ENCODE data around the gene DDX54.

Gene DDX54

DNA sequence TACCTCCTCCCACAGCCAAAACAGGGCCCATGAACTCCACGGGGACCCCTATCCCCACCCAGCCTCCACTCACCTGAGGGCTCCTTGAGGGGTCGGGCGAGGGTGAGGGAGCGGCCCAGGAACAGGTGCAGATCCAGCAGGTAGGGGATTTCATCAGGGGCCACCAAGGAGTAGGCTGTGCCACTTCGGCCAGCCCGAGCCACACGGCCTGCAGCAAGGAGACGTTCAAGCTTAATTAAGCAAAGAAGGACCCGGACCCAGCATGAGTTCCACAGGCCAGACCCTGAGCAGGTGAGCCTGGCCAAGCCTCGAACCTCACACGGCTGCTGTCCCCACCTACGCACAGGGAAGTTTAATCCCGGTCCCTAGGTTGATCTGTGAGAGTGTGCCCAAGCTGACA, 15.6 kb downstream of the DDX54 start:
- FAIRE-seq, result no peak
- no peak for DNase-seq (ENCODE audit: insufficient read length, low spot score)

DNA sequence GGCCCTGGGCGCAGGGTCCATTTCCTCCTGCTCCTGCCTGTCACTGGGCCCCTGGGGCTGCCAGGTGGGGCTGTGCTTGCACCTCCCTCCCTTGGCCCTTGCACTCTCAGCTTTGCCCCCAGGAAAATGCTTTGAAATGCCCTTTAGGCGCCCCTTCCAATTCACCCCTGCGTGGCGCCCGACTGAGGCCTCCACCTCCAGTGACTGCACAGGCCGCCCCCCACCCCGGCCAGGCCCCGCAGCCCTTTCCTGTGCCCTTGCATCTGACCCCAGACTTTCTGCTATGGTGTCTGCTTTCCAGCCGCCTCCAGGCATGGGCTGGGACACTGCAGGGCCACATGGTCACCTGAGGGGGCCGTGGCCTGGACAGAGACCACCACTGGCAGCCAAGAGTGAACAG, 17.4 kb downstream of the DDX54 start:
- DNase-seq (ENCODE audit: insufficient read length, low spot score) (no peak), FAIRE-seq (no peak)
- TF ChIP-seq SPI1 (IDR thresholded peaks at IDR 0.05; ENCODE audit: low read depth, low read length) (no peak), POU2F2 (IDR thresholded peaks at IDR 0.05; ENCODE audit: low read depth, low read length) (no peak), POLR2A (IDR thresholded peaks at IDR 0.05; ENCODE audit: low read depth, low read length) (no peak), POLR2AphosphoS5 (IDR thresholded peaks at IDR 0.05; ENCODE audit: low read depth, low read length) (no peak)

More for the DNA sequence above, 15.6 kb downstream of the DDX54 start:
- TF ChIP-seq POLR2A (IDR thresholded peaks at IDR 0.05; ENCODE audit: low read depth, low read length) (no peak), TAF1 (IDR thresholded peaks at IDR 0.05; ENCODE audit: low read depth, low read length) (no peak), POLR2AphosphoS5 (IDR thresholded peaks at IDR 0.05; ENCODE audit: low read depth, low read length) (no peak), PAX5 (IDR thresholded peaks at IDR 0.05; ENCODE audit: insufficient read depth, low read length, severe bottlenecking) (no peak), POU2F2 (IDR thresholded peaks at IDR 0.05; ENCODE audit: low read depth, low read length) (no peak), SPI1 (IDR thresholded peaks at IDR 0.05; ENCODE audit: low read depth, low read length) (no peak)

DNA sequence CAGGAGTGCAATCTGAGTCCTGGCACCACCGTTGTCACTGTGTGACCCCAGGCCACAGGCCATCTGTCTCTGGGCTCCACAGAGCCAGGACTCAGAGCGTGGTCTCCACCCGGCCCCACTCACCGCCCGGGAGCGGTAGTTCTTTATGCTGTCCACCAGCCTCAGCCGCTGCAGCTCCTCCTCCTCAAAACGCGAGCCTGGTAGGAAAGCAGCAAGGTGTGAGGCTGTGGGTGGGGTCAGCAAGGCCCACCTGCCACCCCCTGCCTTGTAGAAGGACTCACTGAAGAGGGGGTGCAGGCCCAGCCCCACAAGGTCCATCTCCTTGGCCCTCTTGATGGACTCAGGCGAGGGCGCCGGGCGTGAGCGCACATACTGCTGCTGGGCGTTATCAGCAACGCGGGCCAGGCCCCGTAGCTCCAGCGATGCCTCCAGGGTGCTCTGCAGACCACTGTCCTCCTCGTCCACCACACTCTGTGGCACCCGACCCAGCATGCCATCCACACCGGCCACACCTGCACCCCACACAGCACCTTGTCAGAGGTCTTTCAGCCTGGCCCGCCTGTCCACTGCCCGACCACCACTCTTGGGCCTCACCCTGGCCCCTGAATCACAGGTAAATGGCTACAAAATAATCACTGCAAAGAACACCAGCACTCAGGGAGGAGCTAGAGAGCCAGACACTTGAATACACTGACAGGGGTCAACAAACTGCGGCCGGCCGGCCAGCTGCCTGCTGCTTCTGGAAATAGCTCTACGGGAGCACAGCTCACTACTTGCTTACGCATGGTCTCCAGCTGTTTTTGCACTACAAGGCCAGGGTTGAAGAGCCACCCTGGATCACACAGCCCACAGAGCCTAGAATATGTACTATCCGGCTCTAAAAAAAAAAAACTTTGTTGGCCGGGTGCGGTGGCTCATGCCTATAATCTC, 19.5 kb downstream of the DDX54 start:
- TF ChIP-seq SPI1 (IDR thresholded peaks at IDR 0.05; ENCODE audit: low read depth, low read length) (no peak), POLR2AphosphoS5 (IDR thresholded peaks at IDR 0.05; ENCODE audit: low read depth, low read length) (no peak), TAF1 (IDR thresholded peaks at IDR 0.05; ENCODE audit: low read depth, low read length) (no peak), PAX5 (IDR thresholded peaks at IDR 0.05; ENCODE audit: insufficient read depth, low read length, severe bottlenecking) (no peak), POU2F2 (IDR thresholded peaks at IDR 0.05; ENCODE audit: low read depth, low read length) (no peak), POLR2A (IDR thresholded peaks at IDR 0.05; ENCODE audit: low read depth, low read length) (no peak)
- FAIRE-seq, result no peak
- DNase-seq (ENCODE audit: insufficient read length, low spot score), result no peak

DNA sequence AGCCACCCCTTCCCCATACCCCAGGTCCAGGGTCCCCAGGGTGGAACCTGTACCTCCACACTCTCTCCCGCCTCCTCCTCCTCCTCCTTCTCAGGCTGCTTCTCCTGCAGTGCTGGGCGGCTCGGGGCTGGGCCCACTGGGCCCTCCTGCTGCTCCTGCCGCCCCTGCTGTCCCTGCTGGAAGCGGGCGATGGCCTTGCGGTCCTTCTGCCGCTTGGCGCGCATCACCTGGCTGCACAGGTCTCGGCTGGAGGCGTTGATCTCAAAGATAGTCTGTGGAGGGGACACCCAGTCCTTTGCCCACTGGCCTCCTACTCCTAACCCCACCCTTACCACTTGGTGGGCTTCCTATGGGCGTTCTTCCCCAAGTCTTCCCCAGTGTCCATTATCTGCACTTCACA, 21.3 kb downstream of the DDX54 start:
- FAIRE-seq, result no peak
- no peak for TF ChIP-seq TAF1 (IDR thresholded peaks at IDR 0.05; ENCODE audit: low read depth, low read length)
- no peak for TF ChIP-seq SPI1 (IDR thresholded peaks at IDR 0.05; ENCODE audit: low read depth, low read length)
- no peak for TF ChIP-seq PAX5 (IDR thresholded peaks at IDR 0.05; ENCODE audit: insufficient read depth, low read length, severe bottlenecking)
- no peak for TF ChIP-seq POLR2A (IDR thresholded peaks at IDR 0.05; ENCODE audit: low read depth, low read length)
- TF ChIP-seq POU2F2 (IDR thresholded peaks at IDR 0.05; ENCODE audit: low read depth, low read length), result no peak
- TF ChIP-seq POLR2AphosphoS5 (IDR thresholded peaks at IDR 0.05; ENCODE audit: low read depth, low read length), result no peak
- DNase-seq (ENCODE audit: insufficient read length, low spot score), result no peak

DNA sequence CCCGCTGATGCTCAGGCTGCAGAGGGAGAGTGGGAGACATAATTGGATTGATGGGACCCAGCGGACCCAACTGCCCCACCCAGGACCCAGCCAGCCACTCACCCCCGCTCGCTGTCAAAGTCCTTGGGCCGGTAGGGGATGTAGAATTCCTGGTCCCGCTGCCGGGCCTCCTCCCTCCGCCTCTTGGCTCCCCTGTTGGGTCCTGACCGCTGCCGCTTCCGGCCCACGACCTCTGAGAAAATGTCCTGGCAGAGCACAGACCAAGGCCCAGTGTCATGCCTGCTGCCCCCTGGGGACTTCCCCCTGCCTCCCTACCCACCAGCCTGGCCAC, 22.3 kb downstream of the DDX54 start:
- no peak for FAIRE-seq
- no peak for DNase-seq (ENCODE audit: insufficient read length, low spot score)
- TF ChIP-seq PAX5 (IDR thresholded peaks at IDR 0.05; ENCODE audit: insufficient read depth, low read length, severe bottlenecking) (no peak), POU2F2 (IDR thresholded peaks at IDR 0.05; ENCODE audit: low read depth, low read length) (no peak), TAF1 (IDR thresholded peaks at IDR 0.05; ENCODE audit: low read depth, low read length) (no peak), SPI1 (IDR thresholded peaks at IDR 0.05; ENCODE audit: low read depth, low read length) (no peak), POLR2A (IDR thresholded peaks at IDR 0.05; ENCODE audit: low read depth, low read length) (no peak), POLR2AphosphoS5 (IDR thresholded peaks at IDR 0.05; ENCODE audit: low read depth, low read length) (no peak)

DNA sequence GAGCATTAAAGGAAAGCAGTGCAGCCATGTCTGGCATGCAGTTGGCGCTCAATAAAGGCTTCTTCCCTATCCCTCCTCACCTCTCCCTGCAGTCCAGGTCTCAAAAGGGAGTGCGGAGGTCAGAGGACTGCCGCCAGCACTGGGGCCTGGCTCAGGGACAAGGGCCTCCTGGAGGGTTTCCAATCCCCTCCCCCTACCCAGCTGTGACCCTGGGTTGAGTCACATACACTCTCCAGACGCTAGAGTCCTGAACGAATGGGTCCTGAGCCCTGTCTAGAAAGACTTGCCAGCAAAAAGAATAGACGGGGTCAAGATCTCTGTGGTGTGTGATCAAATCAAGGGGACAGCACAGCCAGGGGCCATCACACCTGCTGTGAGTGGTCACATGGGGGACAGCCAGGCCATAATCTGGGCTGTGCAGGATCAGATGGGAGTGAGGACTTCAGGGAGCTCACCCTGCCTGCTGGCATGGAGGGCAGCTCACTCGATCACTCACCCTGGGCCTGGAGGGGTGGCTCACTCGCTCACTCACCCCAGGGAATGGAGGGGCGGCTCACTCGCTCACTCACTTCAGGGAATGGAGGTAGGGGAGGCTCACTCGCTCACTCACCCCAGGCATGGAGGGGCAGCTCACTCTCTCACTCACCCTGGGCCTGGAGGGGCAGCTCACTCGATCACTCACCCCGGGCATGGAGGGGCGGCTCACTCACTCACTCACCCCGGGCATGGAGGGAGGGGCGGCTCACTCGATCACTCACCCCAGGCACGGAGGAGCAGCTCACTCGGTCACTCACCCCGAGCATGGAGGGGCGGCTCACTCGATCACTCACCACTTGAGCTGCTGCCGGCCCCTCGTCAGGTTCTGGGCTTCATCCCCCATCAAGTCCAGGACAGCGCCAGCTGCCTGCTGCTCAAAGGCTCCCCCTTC, 22.9 kb downstream of the DDX54 start:
- TF ChIP-seq POLR2A (IDR thresholded peaks at IDR 0.05; ENCODE audit: low read depth, low read length), result no peak
- no peak for TF ChIP-seq POLR2AphosphoS5 (IDR thresholded peaks at IDR 0.05; ENCODE audit: low read depth, low read length)
- no peak for TF ChIP-seq POU2F2 (IDR thresholded peaks at IDR 0.05; ENCODE audit: low read depth, low read length)
- TF ChIP-seq PAX5 (IDR thresholded peaks at IDR 0.05; ENCODE audit: insufficient read depth, low read length, severe bottlenecking), result no peak
- TF ChIP-seq SPI1 (IDR thresholded peaks at IDR 0.05; ENCODE audit: low read depth, low read length), result no peak
- no peak for TF ChIP-seq TAF1 (IDR thresholded peaks at IDR 0.05; ENCODE audit: low read depth, low read length)
- FAIRE-seq (no peak), DNase-seq (ENCODE audit: insufficient read length, low spot score) (no peak)

DNA sequence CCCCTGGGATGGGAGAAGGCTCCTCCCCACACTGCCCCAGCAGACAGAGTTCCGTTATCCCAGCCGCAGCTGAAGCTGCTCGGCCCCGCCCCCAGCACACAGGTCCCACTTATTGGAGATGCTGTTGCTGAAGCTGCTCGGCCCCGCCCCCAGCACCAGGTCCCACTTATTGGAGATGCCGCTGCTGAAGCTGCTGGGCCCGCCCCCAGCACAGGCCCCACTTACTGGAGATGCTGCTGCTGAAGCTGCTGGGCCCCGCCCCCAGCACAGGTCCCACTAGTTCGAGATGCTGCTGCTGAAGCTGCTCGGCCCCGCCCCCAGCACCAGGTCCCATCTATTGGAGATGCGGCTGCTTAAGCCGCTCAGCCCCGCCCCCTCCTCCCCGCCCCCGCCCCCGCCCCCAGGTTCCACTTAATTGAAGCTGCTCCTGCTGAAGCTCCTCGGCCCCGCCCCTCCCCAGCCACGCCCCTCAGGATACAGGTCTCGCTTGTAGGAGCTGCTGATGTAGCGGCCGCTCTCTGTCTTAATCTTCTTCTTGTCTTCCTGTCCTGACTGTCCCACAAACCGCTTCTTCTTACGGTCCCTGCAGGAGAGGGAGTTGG, 23.8 kb downstream of the DDX54 start:
- FAIRE-seq (peak; percentile 64), DNase-seq (ENCODE audit: insufficient read length, low spot score) (peak; percentile 80)
- TF ChIP-seq POLR2A (IDR thresholded peaks at IDR 0.05; ENCODE audit: low read depth, low read length) (peak; percentile 15; the same call in 1 of the 2 replicates), POU2F2 (IDR thresholded peaks at IDR 0.05; ENCODE audit: low read depth, low read length) (no peak), POLR2AphosphoS5 (IDR thresholded peaks at IDR 0.05; ENCODE audit: low read depth, low read length) (peak; percentile 25; the same call in 1 of the 2 replicates), TAF1 (IDR thresholded peaks at IDR 0.05; ENCODE audit: low read depth, low read length) (no peak)

DNA sequence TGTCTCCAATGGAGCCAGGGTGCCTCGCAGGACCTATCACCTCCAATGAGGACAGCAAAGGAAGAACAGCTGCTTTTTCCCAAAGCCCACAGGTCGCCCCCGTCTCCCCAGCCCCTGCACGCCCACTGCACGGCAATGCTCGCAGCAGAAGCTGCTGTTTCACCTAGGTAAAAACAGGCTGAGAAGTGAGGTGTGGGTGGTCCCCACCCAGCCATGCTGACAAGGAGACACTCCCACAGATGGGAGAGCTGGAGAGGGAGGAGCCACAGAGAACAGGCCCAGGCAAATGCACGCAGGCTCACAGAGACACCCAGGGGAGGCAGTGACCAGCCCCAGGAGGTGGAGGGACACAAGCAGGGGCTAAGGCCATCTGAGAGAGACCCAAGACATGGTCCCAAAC, 25.3 kb downstream of the DDX54 start:
- no peak for TF ChIP-seq PAX5 (IDR thresholded peaks at IDR 0.05; ENCODE audit: insufficient read depth, low read length, severe bottlenecking)
- no peak for TF ChIP-seq POU2F2 (IDR thresholded peaks at IDR 0.05; ENCODE audit: low read depth, low read length)
- no peak for TF ChIP-seq SPI1 (IDR thresholded peaks at IDR 0.05; ENCODE audit: low read depth, low read length)
- TF ChIP-seq TAF1 (IDR thresholded peaks at IDR 0.05; ENCODE audit: low read depth, low read length), result no peak
- no peak for TF ChIP-seq POLR2AphosphoS5 (IDR thresholded peaks at IDR 0.05; ENCODE audit: low read depth, low read length)
- no peak for TF ChIP-seq POLR2A (IDR thresholded peaks at IDR 0.05; ENCODE audit: low read depth, low read length)
- no peak for FAIRE-seq
- no peak for DNase-seq (ENCODE audit: insufficient read length, low spot score)
